ENCODE measurements around the gene RAP2A. TPM values are rescaled to one million over a fixed set of nuclear protein-coding genes. Genes with fewer than 3 reads are reported as not detected.

RAP2A gene
- total RNA-seq, 3 donors from 2014 or later (not counting 1 experiment from before 2014, with no cell fraction given): 25.9 to 48.1 (median 30.9) TPM

GRCh38 chr13:97464561-97464960 lies 30.6 kb downstream of the RAP2A start:
- no peaks in the 10 kb centered on the region for H3K27me3 ChIP-seq (ENCODE audit: control insufficient read depth, insufficient read depth, low read length)
- intact Hi-C loops (cut with micrococcal nuclease): no loop called here
- no peaks in the 10 kb centered on the region for H3K9me3 Mint-ChIP-seq
- H3K36me3 ChIP-seq (ENCODE audit: control insufficient read depth, insufficient read depth, low read length): peaks cover 13% of the 10 kb centered on the region
- H3K27me3 Mint-ChIP-seq (ENCODE audit: low read depth in 2 of 2): no peaks in the 10 kb centered on the region
- 93% methylated on average over 3 of the region's 3 CpGs for WGBS (ENCODE audit: insufficient coverage)
- no peaks in the 10 kb centered on the region for H3K36me3 Mint-ChIP-seq
- no peak for ATAC-seq
- H3K27ac Mint-ChIP-seq: no peak overlapping the region
- no peak overlapping the region for H3K4me3 ChIP-seq (ENCODE audit: low read length)
- no peak overlapping the region for H3K4me3 Mint-ChIP-seq
- no peaks in the 10 kb centered on the region for H3K9me3 ChIP-seq (ENCODE audit: control insufficient read depth, insufficient read depth, low read length)
- peaks cover 4% of the 10 kb centered on the region for H3K4me1 ChIP-seq (ENCODE audit: control insufficient read depth, insufficient read depth, low read length)
- H3K4me1 Mint-ChIP-seq: peaks cover 15 to 16% of the 10 kb centered on the region in 2 donors
- no peak for TF ChIP-seq CTCF (IDR thresholded peaks at IDR 0.05)
- no peak for DNase-seq
- H3K27ac ChIP-seq (ENCODE audit: low read length): no peak overlapping the region

GRCh38 chr13:97466722-97467121 lies 32.8 kb downstream of the RAP2A start:
- Mint-ChIP-seq H3K27ac (no peak overlapping the region), H3K9me3 (no peaks in the 10 kb centered on the region), H3K4me1 (peaks cover 0 to 6% of the 10 kb centered on the region in 2 donors), H3K36me3 (no peaks in the 10 kb centered on the region), H3K4me3 (no peak overlapping the region), H3K27me3 (ENCODE audit: low read depth in 2 of 2) (no peaks in the 10 kb centered on the region)
- Histone ChIP-seq H3K4me1 (ENCODE audit: control insufficient read depth, insufficient read depth, low read length) (no peaks in the 10 kb centered on the region), H3K27me3 (ENCODE audit: control insufficient read depth, insufficient read depth, low read length) (no peaks in the 10 kb centered on the region), H3K36me3 (ENCODE audit: control insufficient read depth, insufficient read depth, low read length) (peaks cover 13% of the 10 kb centered on the region), H3K27ac (ENCODE audit: low read length) (no peak overlapping the region), H3K4me3 (ENCODE audit: low read length) (no peak overlapping the region), H3K9me3 (ENCODE audit: control insufficient read depth, insufficient read depth, low read length) (no peaks in the 10 kb centered on the region)
- intact Hi-C loops (cut with micrococcal nuclease): no loop called here
- ATAC-seq (no peak), DNase-seq (no peak)
- 93% methylated on average over 3 of the region's 3 CpGs for WGBS (ENCODE audit: insufficient coverage)
- TF ChIP-seq CTCF (IDR thresholded peaks at IDR 0.05): no peak

GRCh38 chr13:97468331-97468730 lies 34.4 kb downstream of the RAP2A start:
- Mint-ChIP-seq H3K36me3 (no peaks in the 10 kb centered on the region), H3K27me3 (ENCODE audit: low read depth in 2 of 2) (no peaks in the 10 kb centered on the region), H3K4me1 (peaks cover 0 to 7% of the 10 kb centered on the region in 2 donors), H3K27ac (no peak overlapping the region), H3K4me3 (no peak overlapping the region), H3K9me3 (no peaks in the 10 kb centered on the region)
- H3K27ac ChIP-seq (ENCODE audit: low read length): no peak overlapping the region
- no peaks in the 10 kb centered on the region for H3K9me3 ChIP-seq (ENCODE audit: control insufficient read depth, insufficient read depth, low read length)
- ATAC-seq (no peak), DNase-seq (no peak)
- no peak for TF ChIP-seq CTCF (IDR thresholded peaks at IDR 0.05)
- no peaks in the 10 kb centered on the region for H3K4me1 ChIP-seq (ENCODE audit: control insufficient read depth, insufficient read depth, low read length)
- intact Hi-C loops (cut with micrococcal nuclease): no loop called here
- H3K27me3 ChIP-seq (ENCODE audit: control insufficient read depth, insufficient read depth, low read length): no peaks in the 10 kb centered on the region
- WGBS (ENCODE audit: insufficient coverage): 98% methylated on average over 3 of the region's 3 CpGs
- H3K4me3 ChIP-seq (ENCODE audit: low read length): no peak overlapping the region
- H3K36me3 ChIP-seq (ENCODE audit: control insufficient read depth, insufficient read depth, low read length): peaks cover 13% of the 10 kb centered on the region

- no peaks in the 10 kb centered on the region for H3K9me3 Mint-ChIP-seq
- H3K36me3 ChIP-seq (ENCODE audit: control insufficient read depth, insufficient read depth, low read length): no peaks in the 10 kb centered on the region
These were observed 37.7 kb downstream of the RAP2A start for GRCh38 chr13:97471711-97472110.

More at GRCh38 chr13:97471711-97472110, 37.7 kb downstream of the RAP2A start:
- no peaks in the 10 kb centered on the region for H3K9me3 ChIP-seq (ENCODE audit: control insufficient read depth, insufficient read depth, low read length)
- WGBS (ENCODE audit: insufficient coverage): 83% methylated on average over 1 of the region's 1 CpG
- no peak overlapping the region for H3K27ac Mint-ChIP-seq
- no peaks in the 10 kb centered on the region for H3K4me1 ChIP-seq (ENCODE audit: control insufficient read depth, insufficient read depth, low read length)
- H3K27ac ChIP-seq (ENCODE audit: low read length): no peak overlapping the region
- intact Hi-C loops (cut with micrococcal nuclease): no loop called here
- peaks cover 0 to 7% of the 10 kb centered on the region in 2 donors for H3K4me1 Mint-ChIP-seq
- H3K27me3 Mint-ChIP-seq (ENCODE audit: low read depth in 2 of 2): peaks cover 0 to 8% of the 10 kb centered on the region in 2 donors
- no peak overlapping the region for H3K4me3 ChIP-seq (ENCODE audit: low read length)
- ATAC-seq: no peak
- no peaks in the 10 kb centered on the region for H3K27me3 ChIP-seq (ENCODE audit: control insufficient read depth, insufficient read depth, low read length)
- H3K4me3 Mint-ChIP-seq: no peak overlapping the region
- no peaks in the 10 kb centered on the region for H3K36me3 Mint-ChIP-seq
- DNase-seq: no peak
- no peak for TF ChIP-seq CTCF (IDR thresholded peaks at IDR 0.05)
